HG02571 (cell line): ENCODE results near the gene MLXIP.
"Not testable (repeated sequence)": the region's sequence is repeated elsewhere in the genome, so short reads cannot be mapped to it uniquely, and the experiment has no call there.

Experiments
- ATAC-seq: cut with Tn5 transposase; IDR thresholded peaks from one replicate; pipeline ENCODE4 v1.9.1; 2021; ENCODE audit warnings: mild to moderate bottlenecking, moderate library complexity; ENCODE audit not compliant: unreplicated experiment

The MLXIP gene

DNA sequence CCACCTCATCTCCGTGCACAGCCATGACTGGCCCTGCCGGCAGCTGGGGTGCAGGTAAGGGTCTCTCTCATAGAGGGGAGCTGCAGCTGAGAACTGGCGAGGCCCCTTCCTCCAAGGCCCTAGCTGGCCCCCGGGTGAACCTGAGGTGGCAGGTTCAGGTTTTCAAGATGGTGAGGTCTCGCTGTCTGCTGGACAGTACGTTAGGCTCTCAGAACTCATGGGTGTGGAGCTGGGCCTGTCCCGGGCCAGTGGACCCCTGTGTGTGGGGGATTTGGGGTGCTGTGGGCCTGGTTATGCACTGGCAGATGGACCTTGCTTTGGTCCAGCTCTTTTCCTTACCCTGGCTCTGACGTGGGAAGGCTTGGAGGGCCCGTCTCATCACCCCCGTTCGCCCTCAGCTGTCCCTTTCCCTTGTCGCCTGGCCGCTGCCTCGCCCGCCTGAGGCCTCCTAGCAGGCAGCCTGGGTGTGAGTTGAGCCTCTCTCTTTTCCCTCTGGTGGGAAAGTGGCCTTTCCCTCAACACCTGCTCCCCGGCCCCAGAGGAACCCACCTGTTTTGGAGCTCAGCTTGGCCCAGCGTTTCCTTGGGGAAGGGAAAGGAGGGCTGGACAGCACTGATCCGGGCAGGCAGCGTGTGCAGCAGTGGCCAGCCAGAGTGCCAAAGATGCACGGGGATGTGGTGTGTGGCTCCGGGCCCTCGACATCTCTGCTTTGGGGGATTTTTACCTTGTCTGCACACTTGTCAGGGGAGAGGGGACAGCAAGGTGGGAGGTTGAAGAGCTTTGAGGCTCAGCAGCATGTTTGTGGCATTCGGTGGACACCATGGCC lies 67.2 kb downstream of the MLXIP start:
- no peak for ATAC-seq

GRCh38 chr12:122147514-122148290 lies 69.1 kb downstream of the MLXIP start:
- ATAC-seq = no peak

GRCh38 chr12:122148657-122149056 lies 70.1 kb downstream of the MLXIP start:
- ATAC-seq = no peak

GRCh38 chr12:122150127-122150681 lies 71.6 kb downstream of the MLXIP start:
- ATAC-seq = no peak

GRCh38 chr12:122152754-122153153 lies 74.2 kb downstream of the MLXIP start:
- ATAC-seq = no peak

DNA sequence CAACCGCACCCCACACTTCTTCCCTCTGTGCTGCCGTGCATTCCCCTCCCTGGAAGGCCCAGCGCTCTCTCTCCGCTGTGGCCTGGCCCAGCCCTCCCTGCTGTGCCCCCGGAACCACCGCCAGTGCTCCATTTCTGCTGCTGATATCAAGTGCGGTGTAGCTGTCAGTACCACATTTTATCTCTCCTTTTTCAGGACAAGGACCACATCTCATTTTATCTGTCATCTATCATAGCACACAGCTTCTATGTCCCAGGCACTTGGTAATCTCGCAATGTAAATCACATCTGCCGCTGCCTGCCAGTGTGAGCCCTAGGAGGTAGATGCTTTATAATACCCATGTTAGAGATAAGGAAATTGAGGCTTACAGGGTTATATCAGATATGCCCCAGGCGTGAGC lies 77.1 kb downstream of the MLXIP start:
- ATAC-seq = no peak

GRCh38 chr12:122158700-122159285 lies 80.2 kb downstream of the MLXIP start:
- ATAC-seq = no peak

DNA sequence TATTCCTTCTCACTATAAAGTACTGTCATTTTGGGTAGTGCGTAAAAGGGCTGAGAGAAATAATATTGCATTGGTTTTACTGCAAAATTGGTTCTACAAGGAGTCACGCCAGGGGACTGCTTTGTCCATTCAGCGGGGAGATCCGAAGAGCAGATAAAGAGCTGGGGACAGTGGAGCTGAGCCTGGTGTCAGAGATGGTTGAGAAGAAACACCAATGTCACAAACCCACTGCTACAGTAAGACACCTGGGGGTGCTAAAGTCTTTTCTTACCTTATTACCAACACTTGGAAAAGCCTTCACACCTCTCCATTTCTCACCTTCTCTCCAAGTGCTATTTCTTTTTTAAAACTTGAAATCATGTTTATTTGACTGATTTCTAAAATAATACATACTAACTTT lies 81.3 kb downstream of the MLXIP start:
- ATAC-seq = no peak

DNA sequence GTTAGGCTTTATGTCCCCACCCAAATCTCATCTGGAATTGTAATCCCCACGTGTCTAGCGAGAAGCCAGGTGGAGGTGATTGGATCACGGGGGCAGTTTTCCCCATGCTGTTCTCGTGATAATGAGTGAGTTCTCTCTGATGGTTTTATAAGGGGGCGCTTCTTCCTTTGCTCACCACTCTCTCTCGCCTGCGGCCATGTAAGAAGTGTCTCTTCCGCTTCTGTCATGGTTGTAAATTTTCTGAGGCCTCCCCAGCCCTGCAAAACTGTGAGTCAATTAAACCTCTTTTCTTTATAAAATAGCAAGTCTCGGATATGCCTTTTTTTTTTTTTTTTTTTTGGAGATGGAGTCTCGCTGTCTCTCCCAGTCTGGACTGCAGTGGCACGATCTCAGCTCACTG lies 82.2 kb downstream of the MLXIP start:
- ATAC-seq = no peak

DNA sequence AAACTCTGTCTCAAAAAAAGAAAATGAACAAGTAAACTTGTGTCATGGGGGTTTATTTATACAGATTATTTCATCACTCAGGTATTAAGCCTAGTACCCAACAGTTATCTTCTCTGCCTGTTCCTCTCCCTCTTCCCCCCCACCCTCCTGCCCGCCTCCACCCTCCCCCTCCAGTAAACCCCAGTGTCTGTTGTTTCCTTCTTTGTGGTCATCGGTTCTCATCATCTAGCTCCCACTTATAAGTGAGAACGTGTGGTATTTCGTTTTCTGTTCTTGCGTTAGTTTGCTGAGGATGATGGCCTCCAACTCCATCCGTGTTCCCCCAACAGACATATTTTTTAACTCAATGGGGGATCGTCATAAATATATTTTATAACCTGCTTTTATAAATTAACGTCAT lies 83.1 kb downstream of the MLXIP start:
- no peak for ATAC-seq

- ATAC-seq = no peak
These were observed 84.4 kb downstream of the MLXIP start for GRCh38 chr12:122162976-122163375.

- no peak for ATAC-seq
These were observed 88.1 kb downstream of the MLXIP start for GRCh38 chr12:122166422-122167349.

DNA sequence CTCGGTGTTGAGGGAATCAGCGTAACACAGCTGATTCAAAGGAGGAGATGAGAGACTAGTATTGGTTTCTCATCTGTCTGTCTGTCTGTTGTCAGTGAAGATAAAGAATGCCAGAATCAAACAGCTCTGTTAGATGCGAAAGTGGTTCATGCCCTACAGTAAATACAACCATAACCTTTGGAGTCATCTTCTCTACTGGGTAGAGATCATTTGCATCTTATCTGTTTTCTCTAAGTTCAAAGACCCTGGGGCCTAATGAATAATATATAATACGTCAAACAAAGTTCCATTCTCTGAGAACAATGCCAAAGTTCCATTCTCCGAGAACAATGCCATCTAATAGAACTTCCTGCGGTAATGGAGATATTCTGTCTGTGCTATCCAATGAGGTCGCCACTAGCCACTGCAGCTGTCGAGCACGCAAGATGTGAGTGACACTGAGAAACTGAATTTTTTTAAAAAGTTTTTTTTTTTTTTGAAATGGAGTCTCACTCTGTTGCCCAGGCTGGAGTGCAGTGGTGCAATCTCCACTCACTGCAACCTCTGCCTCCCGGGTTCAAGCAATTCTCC lies 88.9 kb downstream of the MLXIP start:
- ATAC-seq = no peak

GRCh38 chr12:122168492-122168891 lies 89.9 kb downstream of the MLXIP start:
- no peak for ATAC-seq

DNA sequence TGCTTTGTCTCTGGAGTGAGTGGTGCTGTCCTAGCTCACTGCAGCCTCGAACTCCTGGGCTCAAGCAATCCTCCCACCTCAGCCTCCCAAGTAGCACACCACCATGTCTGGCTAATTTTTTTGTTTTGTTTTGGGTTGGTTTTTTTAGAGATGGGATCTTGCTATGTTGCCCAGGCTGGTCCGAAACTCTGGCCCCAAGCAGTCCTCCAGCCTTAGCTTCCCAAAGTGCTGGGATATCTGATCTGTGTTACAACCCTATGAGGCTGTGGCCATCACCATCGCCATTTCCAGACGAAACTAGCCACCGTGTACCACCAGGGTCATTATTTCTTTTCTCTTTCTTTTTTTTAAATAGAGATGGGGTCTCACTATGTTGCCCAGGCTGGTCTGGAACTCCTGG lies 92.8 kb downstream of the MLXIP start:
- ATAC-seq = no peak

GRCh38 chr12:122172262-122172939 lies 93.8 kb downstream of the MLXIP start:
- ATAC-seq = no peak

- no peak for ATAC-seq
These were observed 95.7 kb downstream of the MLXIP start, which contains the start of gene IL31 for GRCh38 chr12:122174155-122174845. Gene IL31, minus strand, starts transcription at chr12:122174221. Its CDS starts 49 bp downstream, at chr12:122174172.

- ATAC-seq = not testable (repeated sequence)
These were observed 97.9 kb downstream of the MLXIP start for GRCh38 chr12:122176473-122176872.
